Measurements from ENCODE around the gene LHX6.

LHX6 gene

DNA sequence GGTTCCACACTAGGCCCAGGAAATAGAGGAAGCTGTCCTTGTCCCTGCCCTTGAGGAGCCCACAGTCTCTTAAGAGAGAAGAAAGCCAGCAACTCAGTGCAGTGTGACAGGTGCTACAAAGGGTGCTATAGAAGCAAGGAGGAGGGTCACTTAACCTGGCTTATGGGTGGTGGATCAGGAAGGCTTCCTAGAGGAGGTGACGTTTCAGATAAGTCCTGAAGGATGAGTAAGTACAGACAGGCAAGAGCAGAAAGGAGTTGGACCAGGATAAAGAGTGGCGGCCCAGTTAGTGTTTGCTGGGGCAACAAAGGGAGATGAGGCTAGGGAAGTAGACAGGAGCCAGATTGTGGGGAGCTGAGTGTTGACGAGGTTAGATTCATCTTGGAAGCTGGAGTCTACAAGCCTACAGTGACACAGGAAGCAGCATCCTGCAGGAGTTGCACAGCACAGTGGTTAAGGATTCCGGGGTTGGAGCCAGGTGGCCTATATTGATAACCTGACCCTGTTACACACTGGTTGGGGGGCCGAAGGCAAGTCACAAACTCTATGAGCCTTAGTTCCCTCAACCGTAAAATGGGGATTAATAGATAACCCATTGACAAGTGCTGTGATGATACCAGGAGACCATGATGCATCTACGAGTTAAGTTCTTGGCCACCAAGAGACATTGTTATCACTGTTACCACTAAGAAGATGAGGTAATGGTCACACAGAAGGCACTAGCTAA, 5.4 kb upstream of the LHX6 start:
- no peak for DNase-seq (ENCODE audit: low read depth)

DNA sequence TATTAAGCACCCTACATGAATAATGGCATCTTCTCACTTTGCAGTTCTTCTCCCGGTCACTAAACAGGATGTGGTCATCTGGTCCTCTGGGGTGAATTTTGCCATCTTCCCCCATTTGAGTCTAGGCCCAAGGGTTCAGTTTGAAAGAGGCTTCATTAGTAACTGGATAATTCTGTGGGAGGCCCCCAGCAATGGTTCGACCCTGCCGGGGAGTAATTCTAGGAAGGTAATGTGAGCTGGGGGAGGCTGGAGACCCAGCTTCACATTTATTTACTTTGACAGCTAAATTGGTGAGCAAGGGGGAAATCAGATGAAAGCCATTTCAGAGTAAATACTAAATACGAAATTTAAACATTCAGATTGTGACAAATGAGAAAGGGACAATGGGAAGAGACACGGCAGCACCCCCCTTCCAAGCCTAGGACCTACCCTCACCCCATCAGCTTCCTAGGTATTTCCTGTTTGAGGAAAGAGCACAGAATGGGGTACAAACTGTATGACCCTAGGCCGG, 4.1 kb upstream of the LHX6 start:
- no peak for DNase-seq (ENCODE audit: low read depth)

DNA sequence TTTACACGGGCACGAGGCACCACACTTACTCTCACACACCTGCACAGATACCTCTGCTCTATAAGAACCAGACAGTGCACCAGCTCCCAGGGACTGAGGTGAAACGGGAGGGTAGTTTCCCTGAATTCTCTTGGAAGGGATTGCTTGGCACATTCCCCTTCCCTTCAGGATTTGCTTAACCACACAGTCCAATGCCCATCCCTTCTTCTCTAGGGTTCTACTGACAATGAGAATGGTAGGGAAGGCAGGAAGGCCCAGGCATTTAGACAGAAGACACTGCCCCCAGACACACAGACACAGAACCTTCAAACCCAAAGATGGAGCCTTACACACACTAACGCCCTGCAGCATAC, 704 bp upstream of the LHX6 start:
- no peak for DNase-seq (ENCODE audit: low read depth)

DNA sequence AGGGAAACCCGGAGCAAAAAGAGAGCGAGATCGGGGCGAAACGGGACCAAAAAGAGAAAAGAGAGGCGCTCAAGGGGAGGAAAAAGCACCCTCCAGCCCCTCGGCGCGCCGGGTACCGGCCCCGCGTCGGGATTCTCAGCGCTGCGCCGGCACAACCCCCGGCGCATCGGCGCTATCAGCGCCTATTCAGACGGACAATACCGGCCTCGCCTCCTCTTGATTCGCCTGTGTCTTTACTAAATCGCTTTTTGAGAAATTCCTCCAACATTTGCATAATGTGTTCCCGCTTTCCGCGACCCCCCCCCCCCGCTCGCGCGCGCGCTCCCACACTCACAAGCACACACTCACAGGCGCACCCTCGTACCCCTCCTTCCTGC, 578 bp downstream of the LHX6 start:
- DNase-seq (ENCODE audit: low read depth), result no peak

DNA sequence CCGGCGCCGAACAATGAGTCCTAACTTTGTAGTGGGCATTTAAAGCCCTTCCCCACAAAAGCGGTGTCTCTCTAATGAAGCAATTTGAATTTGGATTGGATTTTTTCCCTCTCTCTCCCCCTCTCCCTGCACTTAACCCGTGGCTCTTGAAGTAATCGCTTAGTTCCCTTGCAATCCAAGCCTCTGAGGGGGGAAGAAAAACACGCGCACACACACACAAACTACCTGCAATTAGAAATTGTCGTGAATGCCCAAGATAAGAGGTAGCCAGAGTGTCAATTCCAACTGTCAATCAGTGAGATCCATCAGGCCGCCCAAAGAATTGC, 1.2 kb downstream of the LHX6 start:
- no peak for DNase-seq (ENCODE audit: low read depth)

DNA sequence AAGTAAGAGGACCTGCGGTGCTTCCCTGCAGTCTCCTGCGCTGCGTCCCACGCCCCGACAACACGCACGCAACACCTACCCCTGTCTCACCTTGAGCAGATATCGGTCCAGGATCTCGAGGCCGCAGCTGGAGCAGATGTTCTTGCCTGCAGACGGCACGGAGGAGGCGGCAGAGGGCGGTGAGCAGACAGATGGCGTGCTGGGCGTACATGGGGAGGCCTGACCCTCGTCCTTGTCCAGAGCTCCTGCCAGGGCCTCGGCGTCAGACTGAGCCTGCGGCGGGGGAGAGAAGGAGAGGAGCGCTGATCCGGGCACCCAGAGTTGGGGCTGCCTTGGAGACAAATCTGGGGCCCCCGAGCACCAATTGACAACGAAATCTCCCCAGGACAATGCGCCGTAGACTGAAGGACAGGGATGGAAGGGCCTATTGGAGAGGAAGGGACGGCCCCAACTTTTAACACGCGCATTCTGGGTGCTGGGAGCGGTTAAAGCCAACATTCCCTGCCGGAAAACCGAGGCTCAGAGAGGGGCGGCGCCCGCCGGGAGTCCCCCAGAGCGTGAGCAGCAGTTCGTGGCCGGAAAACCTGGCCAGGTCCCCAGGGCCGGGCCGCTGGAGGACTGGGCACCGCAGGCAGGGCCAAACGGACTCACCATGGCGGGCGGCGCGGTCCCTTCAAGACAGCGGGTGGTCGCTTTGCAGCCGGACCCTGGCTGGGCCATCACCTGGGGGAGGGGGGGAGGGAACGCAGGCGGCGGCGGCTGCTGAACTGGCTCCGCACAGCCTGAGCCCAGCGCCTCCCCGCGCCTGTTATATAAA, 1.8 kb downstream of the LHX6 start:
- no peak for DNase-seq (ENCODE audit: low read depth)

- DNase-seq (ENCODE audit: low read depth), result no peak
Observed at GRCh38 chr9:122226142-122226757, 2.5 kb downstream of the LHX6 start.

DNA sequence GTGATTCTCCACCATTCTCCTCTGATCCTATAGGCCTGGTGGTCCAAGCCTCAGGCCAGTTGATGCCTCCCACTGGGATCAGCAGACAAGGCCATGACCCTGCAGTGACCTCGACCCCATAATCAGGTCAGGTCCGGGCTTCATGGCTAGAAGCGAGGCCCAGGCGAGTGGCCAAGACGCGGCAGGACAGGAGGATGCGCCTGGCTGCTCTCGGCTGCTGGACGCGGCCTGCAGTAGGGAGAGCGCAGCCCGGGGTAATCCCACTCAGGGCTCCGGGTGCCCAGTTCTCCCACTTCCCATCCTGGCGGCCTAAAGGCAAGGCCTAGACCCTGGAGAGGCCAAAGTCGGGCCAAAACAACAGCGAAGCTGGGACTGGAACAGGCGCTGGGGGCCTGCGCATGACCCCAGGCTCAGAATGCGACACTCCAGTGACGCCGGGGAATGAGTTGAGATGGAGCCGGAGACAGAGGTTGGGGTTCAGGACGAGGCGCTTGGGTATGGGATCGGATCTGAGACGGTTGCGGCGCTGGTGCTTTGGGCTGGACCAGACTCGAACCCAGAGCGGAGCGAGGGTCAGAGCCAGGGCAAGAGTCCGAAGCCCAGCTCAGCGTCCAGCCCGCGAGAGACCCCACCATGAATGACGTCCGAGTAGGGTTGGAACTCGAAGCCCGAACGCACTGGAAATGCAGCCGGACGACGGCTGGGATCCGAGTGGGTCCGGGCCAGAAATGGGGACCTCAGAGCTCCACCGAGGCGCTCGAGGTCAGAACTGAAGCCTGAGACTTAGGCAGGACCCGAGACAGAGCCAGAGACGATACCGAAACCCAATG, 3.2 kb downstream of the LHX6 start:
- DNase-seq (ENCODE audit: low read depth), result no peak

DNA sequence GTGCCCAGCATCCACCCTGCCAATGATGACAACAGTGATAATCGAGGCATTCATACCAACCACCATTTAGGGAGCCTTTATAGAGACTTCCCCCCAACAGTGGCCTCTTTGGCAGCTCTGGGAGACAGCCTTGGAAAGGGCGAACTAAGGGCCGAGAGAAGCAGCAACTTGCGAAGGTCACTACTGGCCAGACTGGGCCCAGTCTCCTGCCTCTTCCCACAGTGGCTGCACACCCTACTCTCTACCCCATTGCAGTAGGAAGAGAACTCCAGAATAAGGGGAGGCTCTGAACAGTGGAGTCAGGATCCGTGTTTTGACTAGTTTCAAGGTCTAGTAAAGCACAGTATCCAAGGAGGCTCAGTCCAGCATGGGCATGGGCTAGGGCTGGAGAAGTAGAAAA, 5.3 kb downstream of the LHX6 start:
- no peak for DNase-seq (ENCODE audit: low read depth)

GRCh38 chr9:122222791-122223190, 6.0 kb downstream of the LHX6 start:
- DNase-seq (ENCODE audit: low read depth), result no peak

DNA sequence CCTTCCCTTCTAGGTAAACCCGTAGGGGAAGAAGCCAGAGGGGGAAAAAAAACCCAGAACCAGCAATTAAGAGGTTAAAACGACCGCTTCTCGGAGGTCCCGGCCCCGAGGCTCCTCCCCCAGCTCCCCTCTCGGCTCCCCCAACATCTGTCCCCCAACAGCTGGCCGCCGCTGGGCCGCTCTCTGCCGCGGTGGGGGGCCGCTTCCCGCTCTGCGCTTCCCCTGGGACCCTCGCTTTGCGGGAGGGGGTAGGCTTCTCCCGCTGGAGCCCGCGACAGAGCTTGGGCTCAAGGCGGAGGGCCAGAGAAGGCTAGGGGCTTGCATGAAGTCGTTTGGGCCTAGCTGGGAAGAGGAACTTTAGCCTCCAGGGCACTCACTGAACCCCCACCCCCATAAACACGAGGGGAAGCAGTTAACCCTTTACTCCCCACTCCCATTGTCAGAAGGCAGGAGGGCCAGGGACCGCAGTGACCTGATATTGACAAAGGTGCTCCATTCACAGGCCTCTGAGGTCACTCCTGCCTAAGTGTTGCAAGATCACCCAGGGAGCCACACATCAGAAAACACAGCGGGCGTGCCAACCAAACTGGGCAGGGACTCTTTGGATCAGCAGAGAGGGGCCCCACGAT, 7.5 kb downstream of the LHX6 start:
- no peak for DNase-seq (ENCODE audit: low read depth)

GRCh38 chr9:122220673-122221182, 8.0 kb downstream of the LHX6 start:
- DNase-seq (ENCODE audit: low read depth), result no peak

DNA sequence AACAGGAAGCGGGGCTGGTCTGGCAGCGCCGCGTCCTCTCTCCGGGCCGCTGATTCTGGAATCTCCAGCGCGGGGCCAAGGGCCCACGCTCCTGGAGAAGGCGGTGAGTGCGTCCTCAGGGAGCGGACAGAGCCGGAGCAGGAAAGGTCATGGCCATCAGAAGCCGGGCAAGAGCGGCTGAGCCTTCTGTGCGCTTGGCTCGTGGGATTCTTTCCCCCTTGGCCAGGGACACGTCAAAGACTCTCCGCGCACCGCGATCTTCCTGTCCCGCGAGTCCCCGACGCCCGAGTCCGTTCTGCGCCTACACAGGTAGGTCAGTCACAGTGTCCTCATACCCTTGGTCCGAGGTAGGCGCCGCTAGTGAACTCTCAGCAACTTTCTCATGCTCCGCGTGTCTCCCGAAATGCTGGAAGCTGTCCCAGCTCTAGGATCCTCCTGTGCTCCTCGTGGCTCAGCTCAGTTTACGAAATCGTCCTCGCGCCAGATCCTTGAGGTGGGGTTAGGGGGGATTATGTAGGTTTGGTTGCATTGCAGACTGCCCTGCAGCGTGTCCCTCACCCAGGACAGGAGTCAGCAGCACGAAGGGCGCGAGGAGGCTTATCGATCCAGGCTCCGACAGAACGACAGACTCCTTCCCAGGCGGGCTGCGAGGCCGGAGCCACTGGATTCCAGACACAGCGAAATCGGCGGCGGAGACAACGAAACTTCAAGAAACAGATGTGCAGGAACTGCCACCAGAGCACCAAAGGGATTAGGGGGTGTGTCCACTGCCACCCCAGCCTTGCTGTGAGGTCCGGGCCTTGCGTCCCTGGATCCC, 8.7 kb downstream of the LHX6 start:
- DNase-seq (ENCODE audit: low read depth), result no peak

DNA sequence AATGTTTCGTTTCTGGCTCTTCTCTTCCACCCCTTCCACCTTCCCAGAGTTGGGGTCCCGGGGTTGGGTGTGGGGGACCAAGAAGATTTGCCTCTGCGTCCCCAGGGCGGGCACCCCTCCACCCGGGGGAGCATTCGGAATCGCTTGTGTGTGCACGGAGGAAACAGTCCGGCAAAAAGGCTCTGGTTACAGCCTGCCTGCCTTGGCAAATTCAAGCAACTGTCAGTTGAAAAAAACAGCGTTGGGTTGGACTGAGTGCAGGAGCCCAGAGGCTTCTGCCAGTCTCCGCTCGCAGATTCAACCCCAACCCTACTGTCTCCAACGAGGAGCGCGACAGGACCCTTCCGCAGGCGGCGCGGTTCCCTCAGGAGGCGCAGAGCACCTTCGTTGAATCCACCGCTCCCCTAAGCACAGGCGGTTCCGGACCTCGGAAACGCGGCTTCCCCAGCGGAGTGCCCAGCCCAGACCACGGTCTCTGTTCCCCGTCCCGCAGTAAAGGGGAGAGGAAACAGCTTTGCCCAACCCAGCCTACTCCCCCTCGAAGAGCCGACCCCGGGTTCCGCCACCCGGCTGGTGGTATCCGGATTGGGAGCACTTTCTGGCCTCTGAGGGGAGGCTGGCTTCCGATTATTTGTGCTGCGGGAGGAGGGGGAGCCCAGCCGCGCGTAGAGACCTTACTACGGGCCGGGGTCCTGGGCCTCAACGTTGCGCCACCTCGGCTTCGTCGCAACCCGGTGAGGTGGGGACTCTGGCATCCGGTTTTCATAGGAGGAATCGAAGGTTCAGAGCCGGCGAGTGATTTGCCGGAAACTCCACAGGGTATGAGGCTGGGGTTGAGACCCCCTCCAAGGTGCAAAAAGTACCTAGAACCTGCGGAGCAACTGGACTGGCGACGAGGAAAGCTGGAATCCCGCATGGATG, 9.6 kb downstream of the LHX6 start:
- no peak for DNase-seq (ENCODE audit: low read depth)

DNA sequence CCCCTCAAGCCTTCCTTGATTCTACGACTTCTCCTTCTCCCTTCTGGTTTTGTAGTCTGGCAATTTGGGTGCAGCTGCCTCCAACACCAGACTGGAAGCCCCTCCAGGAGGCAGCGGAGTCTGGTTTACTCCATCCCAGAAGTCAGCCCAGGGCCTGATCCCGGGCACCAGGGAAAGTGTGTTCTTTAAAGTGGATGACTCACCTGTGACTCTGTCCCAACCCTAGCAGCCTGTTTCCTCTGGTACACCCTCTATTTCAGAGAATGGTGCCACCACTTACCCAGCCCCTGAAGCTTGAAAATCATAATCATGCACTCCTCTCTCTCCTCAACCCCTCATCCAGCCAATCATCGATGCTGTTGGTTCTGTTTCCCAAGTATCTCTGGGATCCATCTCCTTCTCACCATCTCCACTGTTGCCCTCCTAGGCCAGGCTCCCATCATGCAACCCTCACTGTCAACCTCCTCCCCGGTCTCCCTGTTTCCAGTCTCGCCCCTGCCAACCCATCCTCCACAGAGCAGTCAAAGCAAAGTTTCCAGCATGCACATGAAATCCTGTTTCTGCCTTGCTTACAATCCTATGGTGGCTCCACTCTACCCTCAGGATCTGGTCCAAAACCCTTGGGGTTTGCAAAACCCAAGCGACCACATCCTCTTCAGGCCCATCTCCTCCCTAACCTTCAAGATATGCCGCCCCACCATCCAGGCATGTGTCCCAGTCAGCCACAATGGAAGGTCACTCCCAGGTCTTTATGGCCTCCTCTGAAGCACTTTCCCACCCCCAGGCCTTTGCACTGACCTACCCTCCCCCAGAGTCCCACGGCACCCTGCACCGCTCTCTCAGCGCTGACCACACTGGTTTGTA, 10.5 kb downstream of the LHX6 start:
- no peak for DNase-seq (ENCODE audit: low read depth)

DNA sequence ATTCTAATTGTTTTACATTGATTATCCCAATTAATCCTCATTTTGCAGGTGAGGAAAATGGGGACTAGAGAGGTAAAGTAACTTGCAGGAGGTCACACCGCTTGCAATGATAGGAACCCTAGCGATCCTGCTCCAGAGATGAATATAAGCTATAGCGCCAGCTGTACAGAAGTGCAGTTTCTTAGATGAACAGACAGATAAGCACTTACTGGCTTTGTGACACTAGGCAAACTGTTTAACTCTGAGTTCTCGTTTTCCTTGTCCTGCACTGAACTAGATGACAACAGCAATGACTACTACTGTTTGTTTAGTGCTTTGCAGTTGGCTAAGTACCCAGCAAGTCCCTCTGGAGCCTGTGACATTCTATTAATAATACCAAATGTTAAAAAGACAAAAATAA, 11.1 kb downstream of the LHX6 start:
- no peak for DNase-seq (ENCODE audit: low read depth)

GRCh38 chr9:122216798-122217418, 11.8 kb downstream of the LHX6 start:
- no peak for DNase-seq (ENCODE audit: low read depth)

GRCh38 chr9:122216138-122216797, 12.5 kb downstream of the LHX6 start:
- DNase-seq (ENCODE audit: low read depth), result no peak

Data from stimulated activated CD8-positive, alpha-beta memory T cell treated with anti-CD3 and anti-CD28 coated beads, Interleukin-12 subunit alpha, Interleukin-12 subunit beta, amount 100 ng/mL, for 1 hour (primary cell).